SJSA1 (cell line): ENCODE results near the gene COPS6. TPM values are rescaled to one million over a fixed set of nuclear protein-coding genes. Genes with fewer than 3 reads are reported as not detected.

Experiments
- DNase-seq, 2 experiments: peaks; one replicate each; pipeline ENCODE4 v3.0.0-alpha.2; 2015 to 2020; ENCODE audit warnings: low spot score in 2 of 2, low read depth in 1 of 2
- H3K27ac ChIP-seq: fragments of 250-450 bp; sonication (Bioruptor Pico); 2 replicates; pipeline ENCODE4 v1.5.1; 2020; ENCODE audit warnings: mild to moderate bottlenecking, moderate library complexity
- H3K27me3 ChIP-seq: fragments of 250-450 bp; sonication (Bioruptor Pico); replicated peaks from 2 replicates; pipeline ENCODE4 v1.5.1; 2020; ENCODE audit warnings: mild to moderate bottlenecking, moderate library complexity
- H3K36me3 ChIP-seq: fragments of 250-450 bp; sonication (Bioruptor Pico); 2 replicates; pipeline ENCODE4 v1.5.1; 2020; ENCODE audit warnings: mild to moderate bottlenecking
- H3K4me1 ChIP-seq: fragments of 250-450 bp; sonication (Bioruptor Pico); replicated peaks from 2 replicates; pipeline ENCODE4 v1.6.1; 2021; ENCODE audit warnings: mild to moderate bottlenecking
- H3K4me3 ChIP-seq: fragments of 250-450 bp; sonication (Bioruptor Pico); 2 replicates; pipeline ENCODE4 v1.5.1; 2020; ENCODE audit warnings: mild to moderate bottlenecking
- H3K9me3 ChIP-seq: fragments of 250-450 bp; sonication (Bioruptor Pico); replicated peaks from 2 replicates; pipeline ENCODE4 v1.5.1; 2020; ENCODE audit warnings: mild to moderate bottlenecking
- total RNA-seq: library from RNA; depleted of rRNA; stranded (reverse); fragments of >200 nt; shearing (Covaris generic); gene quantifications from 2 replicates; pipeline ENCODE4 v1.2.3, GENCODE V29; 2014

The COPS6 gene
- total RNA-seq, 1 experiment from 2014 or later: 111 TPM

- Histone ChIP-seq H3K4me1 (peaks cover 24% of the 10 kb centered on the region), H3K36me3 (peaks cover 58% of the 10 kb centered on the region), H3K27ac (peak within 1 kb of the TSS; percentile 94), H3K4me3 (peak within 1 kb of the TSS; percentile 75), H3K27me3 (no peaks in the 10 kb centered on the region), H3K9me3 (no peaks in the 10 kb centered on the region)
- DNase-seq: peak; percentile 99
Observed at GRCh38 chr7:100101016-100101862, 12.5 kb downstream of the COPS6 start, which contains the start of the genes AP4M1 and MCM7. Gene AP4M1, plus strand, starts transcription at chr7:100101643. Its CDS starts 72 bp downstream, at chr7:100101715. Gene MCM7, minus strand, starts transcription at chr7:100101397. Its CDS starts 103 bp downstream, at chr7:100101294.

GRCh38 chr7:100102950-100103840, 14.4 kb downstream of the COPS6 start:
- H3K4me3 ChIP-seq: no peak overlapping the region
- no peaks in the 10 kb centered on the region for H3K9me3 ChIP-seq
- H3K36me3 ChIP-seq: peaks cover 56% of the 10 kb centered on the region
- no peaks in the 10 kb centered on the region for H3K27me3 ChIP-seq
- H3K27ac ChIP-seq: no peak overlapping the region
- peaks cover 24% of the 10 kb centered on the region for H3K4me1 ChIP-seq
- peak; percentile 55 to 69 for DNase-seq

GRCh38 chr7:100105534-100105933, 16.8 kb downstream of the COPS6 start:
- Histone ChIP-seq H3K4me3 (no peak overlapping the region), H3K9me3 (no peaks in the 10 kb centered on the region), H3K27ac (no peak overlapping the region), H3K36me3 (peaks cover 56% of the 10 kb centered on the region), H3K4me1 (peaks cover 19% of the 10 kb centered on the region), H3K27me3 (no peaks in the 10 kb centered on the region)
- no peak for DNase-seq

- Histone ChIP-seq H3K4me1 (peaks cover 19% of the 10 kb centered on the region), H3K27me3 (no peaks in the 10 kb centered on the region), H3K27ac (no peak overlapping the region), H3K4me3 (no peak overlapping the region), H3K36me3 (peaks cover 63% of the 10 kb centered on the region), H3K9me3 (no peaks in the 10 kb centered on the region)
- no peak for DNase-seq
Observed at GRCh38 chr7:100106633-100107032, 17.9 kb downstream of the COPS6 start.

GRCh38 chr7:100107125-100107737, 18.5 kb downstream of the COPS6 start:
- H3K36me3 ChIP-seq: peaks cover 66% of the 10 kb centered on the region
- H3K4me1 ChIP-seq: peaks cover 15% of the 10 kb centered on the region
- no peaks in the 10 kb centered on the region for H3K9me3 ChIP-seq
- H3K27ac ChIP-seq: no peak overlapping the region
- H3K27me3 ChIP-seq: no peaks in the 10 kb centered on the region
- H3K4me3 ChIP-seq: no peak overlapping the region
- DNase-seq: no peak

GRCh38 chr7:100107890-100108289, 19.1 kb downstream of the COPS6 start:
- Histone ChIP-seq H3K27me3 (no peaks in the 10 kb centered on the region), H3K4me1 (peaks cover 8% of the 10 kb centered on the region), H3K9me3 (no peaks in the 10 kb centered on the region), H3K4me3 (no peak overlapping the region), H3K36me3 (peaks cover 73% of the 10 kb centered on the region), H3K27ac (no peak overlapping the region)
- DNase-seq: no peak

- no peaks in the 10 kb centered on the region for H3K9me3 ChIP-seq
- no peaks in the 10 kb centered on the region for H3K4me1 ChIP-seq
- H3K36me3 ChIP-seq: peaks cover 82% of the 10 kb centered on the region
- H3K27me3 ChIP-seq: no peaks in the 10 kb centered on the region
- H3K27ac ChIP-seq: no peak overlapping the region
- H3K4me3 ChIP-seq: no peak overlapping the region
- DNase-seq: no peak
Observed at GRCh38 chr7:100109521-100110163, 20.9 kb downstream of the COPS6 start.

GRCh38 chr7:100111156-100111555, 22.4 kb downstream of the COPS6 start:
- H3K27me3 ChIP-seq: no peaks in the 10 kb centered on the region
- peaks cover 76% of the 10 kb centered on the region for H3K36me3 ChIP-seq
- DNase-seq: no peak
- H3K27ac ChIP-seq: no peak overlapping the region
- H3K4me1 ChIP-seq: no peaks in the 10 kb centered on the region
- H3K4me3 ChIP-seq: no peak overlapping the region
- no peaks in the 10 kb centered on the region for H3K9me3 ChIP-seq

GRCh38 chr7:100111914-100112313, 23.1 kb downstream of the COPS6 start:
- Histone ChIP-seq H3K4me1 (no peaks in the 10 kb centered on the region), H3K36me3 (peaks cover 70% of the 10 kb centered on the region), H3K4me3 (no peak overlapping the region), H3K9me3 (no peaks in the 10 kb centered on the region), H3K27me3 (no peaks in the 10 kb centered on the region), H3K27ac (no peak overlapping the region)
- no peak for DNase-seq

- Histone ChIP-seq H3K36me3 (peaks cover 53% of the 10 kb centered on the region), H3K27ac (no peak overlapping the region), H3K4me3 (no peak overlapping the region), H3K9me3 (no peaks in the 10 kb centered on the region), H3K4me1 (peaks cover 1% of the 10 kb centered on the region), H3K27me3 (no peaks in the 10 kb centered on the region)
- no peak for DNase-seq
Observed at GRCh38 chr7:100115026-100115425, 26.3 kb downstream of the COPS6 start.

GRCh38 chr7:100118388-100119071, 29.8 kb downstream of the COPS6 start:
- no peak for DNase-seq
- no peaks in the 10 kb centered on the region for H3K27me3 ChIP-seq
- no peaks in the 10 kb centered on the region for H3K9me3 ChIP-seq
- H3K4me3 ChIP-seq: peak overlapping the region; percentile 64
- peak overlapping the region; percentile 93 for H3K27ac ChIP-seq
- peaks cover 9% of the 10 kb centered on the region for H3K4me1 ChIP-seq
- H3K36me3 ChIP-seq: peaks cover 22% of the 10 kb centered on the region

GRCh38 chr7:100119072-100119969, 30.6 kb downstream of the COPS6 start, which contains the start of the genes CNPY4 and TAF6:
Gene CNPY4, plus strand, starts transcription at chr7:100119634. Its CDS starts 111 bp downstream, at chr7:100119745.
Gene TAF6, minus strand, starts transcription at chr7:100119358. Its CDS starts 5,149 bp downstream, at chr7:100114209.
- H3K36me3 ChIP-seq: peaks cover 15% of the 10 kb centered on the region
- DNase-seq: peak; percentile 96 to 98
- peaks cover 9% of the 10 kb centered on the region for H3K4me1 ChIP-seq
- peak within 1 kb of the TSS; percentile 93 for H3K27ac ChIP-seq
- no peaks in the 10 kb centered on the region for H3K9me3 ChIP-seq
- H3K4me3 ChIP-seq: peak within 1 kb of the TSS; percentile 64
- H3K27me3 ChIP-seq: no peaks in the 10 kb centered on the region
